HL-60/S4 (cell line): ENCODE data around the gene LAMA4.

Experiments used
- in situ Hi-C: fragments of 300-500 bp; cut with MboI; formaldehyde crosslinking; loops from 2 replicates; pipeline ENCODE4 v1.14.3; 2022; ENCODE audit warnings: low sequenced_read_pairs

Gene LAMA4

GRCh38 chr6:112279031-112279935, 24.9 kb upstream of the LAMA4 start:
- in situ Hi-C loops = no loop called here

- in situ Hi-C loops = no loop called here
Observed at GRCh38 chr6:112275365-112275764, 21.0 kb upstream of the LAMA4 start.

- in situ Hi-C loops = no loop called here
Observed at GRCh38 chr6:112274774-112275173, 20.4 kb upstream of the LAMA4 start.

- in situ Hi-C loops = no loop called here
Observed at GRCh38 chr6:112272799-112273198, 18.4 kb upstream of the LAMA4 start.

- in situ Hi-C loops = no loop called here
Observed at GRCh38 chr6:112270756-112271155, 16.4 kb upstream of the LAMA4 start.

- in situ Hi-C loops = no loop called here
Observed at GRCh38 chr6:112269979-112270566, 15.7 kb upstream of the LAMA4 start.

- in situ Hi-C loops = no loop called here
Observed at GRCh38 chr6:112269114-112269513, 14.7 kb upstream of the LAMA4 start.

GRCh38 chr6:112268654-112269053, 14.3 kb upstream of the LAMA4 start:
- in situ Hi-C loops = no loop called here

- in situ Hi-C loops = no loop called here
Observed at GRCh38 chr6:112268019-112268418, 13.7 kb upstream of the LAMA4 start.

GRCh38 chr6:112266331-112266730, 12.0 kb upstream of the LAMA4 start:
- in situ Hi-C loops = no loop called here

GRCh38 chr6:112259337-112259675, 4.9 kb upstream of the LAMA4 start:
- in situ Hi-C loops = no loop called here

GRCh38 chr6:112258642-112259336, 4.4 kb upstream of the LAMA4 start:
- in situ Hi-C loops = no loop called here

- in situ Hi-C loops = no loop called here
Observed at GRCh38 chr6:112257178-112257855, 3.0 kb upstream of the LAMA4 start.

GRCh38 chr6:112254921-112255320, 554 bp upstream of the LAMA4 start:
- in situ Hi-C loops = no loop called here

- in situ Hi-C loops = no loop called here
Observed at GRCh38 chr6:112253498-112253840, 898 bp downstream of the LAMA4 start.

- in situ Hi-C loops = no loop called here
Observed at GRCh38 chr6:112252571-112253497, 1.5 kb downstream of the LAMA4 start.

GRCh38 chr6:112251171-112251875, 3.0 kb downstream of the LAMA4 start:
- in situ Hi-C loops = no loop called here

- in situ Hi-C loops = no loop called here
Observed at GRCh38 chr6:112249489-112249888, 4.9 kb downstream of the LAMA4 start.

- in situ Hi-C loops = no loop called here
Observed at GRCh38 chr6:112247275-112247674, 7.1 kb downstream of the LAMA4 start.
